Prostate gland (tissue), 2 donors: ENCODE data around the gene DENND2A. TPM values are rescaled to one million over a fixed set of nuclear protein-coding genes. Genes with fewer than 3 reads are reported as not detected.
A peak's percentile ranks its signal among the peaks of the same experiment; 100 is the strongest.

Experiments
- DNase-seq: peaks from one replicate; pipeline ENCODE4 v3.0.0-alpha.2; 2019; ENCODE audit warnings: low spot score
- H3K27ac ChIP-seq, 2 donors: fragments of 200-600 bp; sonication (generic); 2 replicates each; pipeline ENCODE4 v1.5.1; 2017 to 2019
- H3K27me3 ChIP-seq: fragments of 200-600 bp; sonication (generic); replicated peaks from 2 replicates; pipeline ENCODE4 v1.5.1; 2019; ENCODE audit not compliant: insufficient read depth
- H3K36me3 ChIP-seq, 2 donors: fragments of 200-600 bp; sonication (generic); 1 replicate in 1 of 2; 2 replicates in 1 of 2; pipeline versions ENCODE4 v1.5.1 to v1.8.1; 2017 to 2019
- H3K4me1 ChIP-seq: fragments of 200-600 bp; sonication (generic); replicated peaks from 2 replicates; pipeline ENCODE4 v1.5.1; 2019
- H3K4me3 ChIP-seq, 2 donors: fragments of 200-600 bp; sonication (generic); 2 replicates each; pipeline ENCODE4 v1.5.1; 2017 to 2019
- H3K9me3 ChIP-seq: fragments of 200-600 bp; sonication (generic); 2 replicates; pipeline ENCODE4 v1.5.1; 2017
- CTCF ChIP-seq, 4 experiments: fragments of 200-600 bp in 2 of 4; fragments of 450-650 bp in 2 of 4; sonication (generic) in 2 of 4; IDR thresholded peaks; 1 replicate in 3 of 4; 2 replicates in 1 of 4; pipeline ENCODE4 v1.5.1; 2016 to 2019; ENCODE audit warnings: antibody characterized with exemption in 4 of 4, mild to moderate bottlenecking in 2 of 4, moderate library complexity in 2 of 4
- POLR2A ChIP-seq: fragments of 450-650 bp; IDR thresholded peaks from one replicate; pipeline ENCODE4 v1.6.1; 2016; ENCODE audit warnings: antibody characterized with exemption, mild to moderate bottlenecking
- POLR2AphosphoS5 ChIP-seq: sonication (generic); formaldehyde crosslinking; IDR thresholded peaks from one replicate; pipeline ENCODE4 v1.6.1; 2017; ENCODE audit warnings: antibody characterized with exemption
- WGBS: methylation state at CpG from one replicate; pipeline ENCODE4 v1.1.5; 2018; 5-methylcytosine and 5-hydroxymethylcytosine counted together
- intact Hi-C: fragments of 100-400 bp; cut with DNase I; formaldehyde crosslinking; loops from one replicate; pipeline ENCODE4 v1.14.2; 2022
- total RNA-seq, 2 donors: library from RNA; depleted of rRNA; stranded (reverse); fragments of >200 nt; gene quantifications; one replicate each; pipeline ENCODE4 v1.1.0, GENCODE V29; 2016

DENND2A gene
- total RNA-seq, 2 donors from 2014 or later: 4.0 to 9.2 TPM

DNA sequence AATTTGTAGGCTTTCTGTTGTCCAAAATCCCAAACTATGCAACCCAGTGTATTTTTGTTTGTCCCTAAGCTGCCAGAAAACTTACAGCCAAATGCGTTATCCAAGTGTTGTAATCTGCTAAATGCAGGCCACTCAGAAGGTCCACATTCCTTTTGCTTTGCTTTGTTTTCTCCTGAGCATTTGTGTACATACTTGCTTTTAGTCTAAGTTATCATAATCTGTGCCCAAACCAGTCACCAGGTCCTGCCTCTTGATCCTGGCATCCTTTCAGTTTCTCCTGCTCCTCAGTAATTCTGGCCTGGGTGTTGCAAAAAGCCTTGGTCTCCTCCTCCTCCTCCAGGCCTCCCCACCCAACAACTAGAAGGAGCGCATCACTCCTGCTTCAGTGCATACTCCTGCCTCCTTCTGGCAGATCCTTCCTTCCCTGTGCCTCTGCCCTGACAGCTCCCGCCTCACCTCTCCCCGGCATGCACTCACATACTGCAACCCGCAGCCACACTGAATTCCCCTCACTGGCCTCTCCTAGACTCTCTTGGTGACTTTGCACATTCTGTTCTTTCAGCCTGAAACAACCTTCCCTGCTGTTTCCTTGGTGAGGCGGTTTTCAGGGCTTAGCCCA lies 2.3 kb downstream of the DENND2A start:
- DNase-seq: no peak
- 71% methylated on average over 6 of the region's 6 CpGs for WGBS

GRCh38 chr7:140637400-140637799 lies 3.2 kb downstream of the DENND2A start:
- no peaks in the 10 kb centered on the region for H3K9me3 ChIP-seq
- H3K36me3 ChIP-seq: no peaks in the 10 kb centered on the region
- no peak for TF ChIP-seq CTCF (IDR thresholded peaks at IDR 0.05)
- no peak for TF ChIP-seq POLR2A
- no peak for TF ChIP-seq POLR2AphosphoS5
- no peak overlapping the region for H3K4me3 ChIP-seq
- 73% methylated on average over 3 of the region's 3 CpGs for WGBS
- no peaks in the 10 kb centered on the region for H3K27me3 ChIP-seq
- DNase-seq: no peak
- intact Hi-C loops: no loop called here
- H3K4me1 ChIP-seq: no peaks in the 10 kb centered on the region
- no peak overlapping the region for H3K27ac ChIP-seq

More for the DNA sequence above, 2.3 kb downstream of the DENND2A start:
- TF ChIP-seq POLR2A: no peak
- no peak for TF ChIP-seq POLR2AphosphoS5
- TF ChIP-seq CTCF (IDR thresholded peaks at IDR 0.05): no peak
- H3K36me3 ChIP-seq: no peaks in the 10 kb centered on the region
- H3K27me3 ChIP-seq: no peaks in the 10 kb centered on the region
- peak overlapping the region in 1 of 2 donors; percentile 70 for H3K27ac ChIP-seq
- H3K4me1 ChIP-seq: no peaks in the 10 kb centered on the region
- no peaks in the 10 kb centered on the region for H3K9me3 ChIP-seq
- no peak overlapping the region for H3K4me3 ChIP-seq
- intact Hi-C loops: loop anchor here (2.0 kb wide), 1 partner anchor 71 kb away; no protein-coding TSS in a partner anchor

GRCh38 chr7:140635816-140636215 lies 4.8 kb downstream of the DENND2A start:
- TF ChIP-seq CTCF (IDR thresholded peaks at IDR 0.05) (no peak), POLR2AphosphoS5 (no peak), POLR2A (no peak)
- H3K4me3 ChIP-seq: no peak overlapping the region
- no peaks in the 10 kb centered on the region for H3K36me3 ChIP-seq
- 70% methylated on average over 5 of the region's 5 CpGs for WGBS
- H3K27ac ChIP-seq: no peak overlapping the region
- intact Hi-C loops: no loop called here
- H3K4me1 ChIP-seq: no peaks in the 10 kb centered on the region
- no peak for DNase-seq
- no peaks in the 10 kb centered on the region for H3K9me3 ChIP-seq
- H3K27me3 ChIP-seq: no peaks in the 10 kb centered on the region

DNA sequence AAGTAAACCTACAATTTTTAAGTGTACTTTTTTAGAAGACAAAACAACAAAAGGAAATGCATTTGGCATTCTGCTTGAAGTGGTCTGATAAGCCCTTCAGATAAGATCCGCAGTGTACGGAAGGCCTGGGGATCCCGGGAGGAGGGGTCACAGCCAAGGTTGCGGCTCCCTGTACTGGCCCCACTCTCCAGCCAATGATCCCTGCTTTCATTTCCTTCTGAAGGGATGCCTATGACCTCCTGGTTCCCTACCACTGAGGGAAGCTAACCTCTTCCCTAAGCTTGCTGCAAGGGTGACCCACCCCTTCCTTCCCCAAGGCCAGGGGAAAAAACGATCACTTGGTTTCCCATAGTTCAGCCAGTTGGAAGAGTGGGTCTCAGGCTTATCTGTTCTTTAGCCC lies 5.3 kb downstream of the DENND2A start:
- TF ChIP-seq POLR2AphosphoS5 (no peak), CTCF (IDR thresholded peaks at IDR 0.05) (no peak), POLR2A (no peak)
- WGBS: 31% methylated on average over 5 of the region's 5 CpGs
- no peaks in the 10 kb centered on the region for H3K9me3 ChIP-seq
- intact Hi-C loops: no loop called here
- no peaks in the 10 kb centered on the region for H3K4me1 ChIP-seq
- no peaks in the 10 kb centered on the region for H3K27me3 ChIP-seq
- no peaks in the 10 kb centered on the region for H3K36me3 ChIP-seq
- DNase-seq: no peak
- H3K4me3 ChIP-seq: no peak overlapping the region
- H3K27ac ChIP-seq: no peak overlapping the region

GRCh38 chr7:140631602-140632001 lies 9.0 kb downstream of the DENND2A start:
- Histone ChIP-seq H3K9me3 (no peaks in the 10 kb centered on the region), H3K27me3 (no peaks in the 10 kb centered on the region), H3K4me1 (no peaks in the 10 kb centered on the region), H3K36me3 (no peaks in the 10 kb centered on the region), H3K27ac (no peak overlapping the region), H3K4me3 (no peak overlapping the region)
- no peak for TF ChIP-seq CTCF (IDR thresholded peaks at IDR 0.05)
- TF ChIP-seq POLR2A: no peak
- TF ChIP-seq POLR2AphosphoS5: no peak
- no peak for DNase-seq
- intact Hi-C loops: no loop called here
- 57% methylated on average over 7 of the region's 7 CpGs for WGBS
